HAP-1 (cell line): Measurements from ENCODE around the gene IGFBPL1.

Experiments used
- DNase-seq, 2 experiments: peaks; one replicate each; pipeline ENCODE4 v3.0.0-alpha.2; 2016 to 2020; ENCODE audit warnings: low spot score in 2 of 2
- H3K27me3 ChIP-seq: fragments of 250-450 bp; sonication (Bioruptor Pico); 2 replicates; pipeline ENCODE4 v1.5.1; 2020; ENCODE audit warnings: low read depth, mild to moderate bottlenecking, moderate library complexity
- H3K36me3 ChIP-seq: fragments of 250-450 bp; sonication (Bioruptor Pico); replicated peaks from 2 replicates; pipeline ENCODE4 v1.5.1; 2020; ENCODE audit warnings: mild to moderate bottlenecking
- H3K4me1 ChIP-seq: fragments of 250-450 bp; sonication (Bioruptor Pico); 2 replicates; pipeline ENCODE4 v1.5.1; 2020; ENCODE audit warnings: mild to moderate bottlenecking
- H3K4me3 ChIP-seq: fragments of 250-450 bp; sonication (Bioruptor Pico); 2 replicates; pipeline ENCODE4 v1.5.1; 2020; ENCODE audit warnings: mild to moderate bottlenecking, moderate library complexity
- H3K9me3 ChIP-seq: fragments of 250-450 bp; sonication (Bioruptor Pico); 2 replicates; pipeline ENCODE4 v1.5.1; 2020; ENCODE audit warnings: mild to moderate bottlenecking, moderate library complexity
- in situ Hi-C: fragments of 300-500 bp; cut with MboI; formaldehyde crosslinking; loops from 3 replicates; pipeline ENCODE4 v1.14.3; 2020; ENCODE audit warnings: low sequenced_read_pairs, inconsistent platforms, mixed read lengths

Gene IGFBPL1

GRCh38 chr9:38358390-38359296 lies 65.6 kb downstream of the IGFBPL1 start:
- Histone ChIP-seq H3K9me3 (no peaks in the 10 kb centered on the region), H3K4me3 (no peak overlapping the region), H3K27me3 (no peaks in the 10 kb centered on the region), H3K36me3 (no peaks in the 10 kb centered on the region), H3K4me1 (peaks cover 23% of the 10 kb centered on the region)
- no peak for DNase-seq
- in situ Hi-C loops: loop anchor here (25.0 kb wide), 1 partner anchor 871 kb away; the partner anchor contains the start of gene POLR1E

- Histone ChIP-seq H3K27me3 (no peaks in the 10 kb centered on the region), H3K36me3 (no peaks in the 10 kb centered on the region), H3K9me3 (no peaks in the 10 kb centered on the region), H3K4me1 (peaks cover 19% of the 10 kb centered on the region), H3K4me3 (no peak overlapping the region)
- no peak for DNase-seq
- in situ Hi-C loops: loop anchor here (25.0 kb wide), 1 partner anchor 870 kb away; the partner anchor contains the start of gene POLR1E
Observed at GRCh38 chr9:38357350-38358114, 66.7 kb downstream of the IGFBPL1 start.

- no peaks in the 10 kb centered on the region for H3K9me3 ChIP-seq
- in situ Hi-C loops: loop anchor here (25.0 kb wide), 1 partner anchor 870 kb away; the partner anchor contains the start of gene POLR1E
- H3K4me1 ChIP-seq: peaks cover 14% of the 10 kb centered on the region
- DNase-seq: no peak
- no peaks in the 10 kb centered on the region for H3K36me3 ChIP-seq
- H3K27me3 ChIP-seq: no peaks in the 10 kb centered on the region
- no peak overlapping the region for H3K4me3 ChIP-seq
Observed at GRCh38 chr9:38356851-38357250, 67.4 kb downstream of the IGFBPL1 start.
